HepG2 (cell line): Measurements from ENCODE around the gene KLK10. TPM values are rescaled to one million over a fixed set of nuclear protein-coding genes. Genes with fewer than 3 reads are reported as not detected.

Source experiments
- ATAC-seq: fragments of 200-7000 bp; cut with Tn5 transposase; 3 replicates; pipeline ENCODE4 v1.9.1; 2020; ENCODE audit warnings: mild to moderate bottlenecking, moderate library complexity
- BruUV-seq: library from RNA; stranded (reverse); fragments of 400-500 nt; replicated peaks from 2 replicates; lab custom pipeline; 2021; lab: Mats Ljungman, UMichigan
- CTCF ChIA-PET: fragments of 300-600 bp; formaldehyde crosslinking; extraction: SDS; loops from one replicate; lab custom pipeline; 2021; ENCODE audit warnings: low total read pairs, inconsistent platforms, low intra/inter-chr PET ratio; lab: Yijun Ruan, JAX
- POLR2A ChIA-PET: fragments of 350-600 bp; sonication (Branson Sonifier 250); formaldehyde crosslinking; loops from one replicate; lab custom pipeline; 2020; ENCODE audit warnings: antibody characterized with exemption, inconsistent platforms; lab: Yijun Ruan, JAX
- DNase-seq: peaks from one replicate; pipeline ENCODE4 v3.0.0-alpha.2; 2015; ENCODE audit warnings: low spot score
- FAIRE-seq: peaks from 3 replicates; lab custom pipeline; 2011; peaks lifted over from hg19 to GRCh38; lab: Jason Lieb, UNC
- H2AFZ ChIP-seq: one replicate; pipeline ENCODE4 v1.6.1; 2011; ENCODE audit warnings: low read length, inconsistent platforms
- H3K27ac ChIP-seq: fragments of 300-600 bp; 3 replicates; pipeline ENCODE4 v1.8.0; 2011; ENCODE audit warnings: mixed run types, mild to moderate bottlenecking, mixed read lengths, low read length, inconsistent platforms; ENCODE audit not compliant: insufficient read depth; ENCODE audit errors: extremely low read length
- H3K27me3 ChIP-seq, 2 experiments: fragments of 200-600 bp in 1 of 2; 2 replicates in 1 of 2; 3 replicates in 1 of 2; pipeline versions ENCODE4 v1.6.0 to v1.8.0; 2011; ENCODE audit warnings: low read length in 2 of 2, mild to moderate bottlenecking in 2 of 2, moderate library complexity in 2 of 2, inconsistent platforms in 1 of 2; ENCODE audit not compliant: insufficient read depth in 2 of 2, control insufficient read depth in 1 of 2
- H3K36me3 ChIP-seq, 2 experiments: fragments of 200-600 bp in 1 of 2; replicated peaks in 1 of 2; 2 replicates in 1 of 2; 3 replicates in 1 of 2; pipeline versions ENCODE4 v1.5.1 to v1.8.0; 2011; ENCODE audit warnings: low read length in 2 of 2, inconsistent platforms in 1 of 2; ENCODE audit not compliant: insufficient read depth in 2 of 2, control insufficient read depth in 1 of 2
- H3K4me1 ChIP-seq: 2 replicates; pipeline ENCODE4 v1.5.1; 2012; ENCODE audit warnings: low read length, inconsistent platforms; ENCODE audit not compliant: insufficient read depth
- H3K4me2 ChIP-seq: 2 replicates; pipeline ENCODE4 v1.6.0; 2011; ENCODE audit warnings: low read depth, low read length, inconsistent platforms
- H3K4me3 ChIP-seq, 3 experiments: fragments of 200-600 bp in 1 of 3; sonication (generic), shearing (Covaris generic) in 1 of 3; replicated peaks in 1 of 3; 2 replicates each; pipeline ENCODE4 v1.5.1; 2011 to 2016; ENCODE audit warnings: low read length in 3 of 3, inconsistent platforms in 2 of 3, low read depth in 2 of 3, mild to moderate bottlenecking in 2 of 3, control low read depth in 1 of 3, mixed read lengths in 1 of 3; ENCODE audit not compliant: insufficient read depth in 1 of 3
- H3K79me2 ChIP-seq: one replicate; pipeline ENCODE4 v1.6.1; 2011; ENCODE audit warnings: low read length, inconsistent platforms; ENCODE audit not compliant: insufficient read depth
- H3K9ac ChIP-seq: 2 replicates; pipeline ENCODE4 v1.6.0; 2011; ENCODE audit warnings: mild to moderate bottlenecking, low read depth, low read length, inconsistent platforms; ENCODE audit not compliant: insufficient read depth
- H3K9me3 ChIP-seq: 2 replicates; pipeline ENCODE4 v1.5.1; 2012; ENCODE audit warnings: mild to moderate bottlenecking, low read length
- H4K20me1 ChIP-seq: 2 replicates; pipeline ENCODE4 v1.6.0; 2011; ENCODE audit warnings: inconsistent platforms, mild to moderate bottlenecking, low read length, moderate library complexity; ENCODE audit not compliant: insufficient read depth
- CSRNP1 ChIP-seq: sonication (generic); formaldehyde crosslinking; IDR thresholded peaks from 2 replicates; pipeline ENCODE4 v1.8.1; 2023; ENCODE audit warnings: mild to moderate bottlenecking, missing genetic modification reagents
- EZH2 ChIP-seq: conservative IDR thresholded peaks from 2 replicates; pipeline ENCODE4 v1.6.1; 2012; ENCODE audit warnings: mild to moderate bottlenecking, low read depth, low read length, moderate library complexity
- MAFG ChIP-seq: sonication (generic); formaldehyde crosslinking; IDR thresholded peaks from 2 replicates; pipeline ENCODE4 v1.5.1; 2020; ENCODE audit warnings: mild to moderate bottlenecking, missing genetic modification reagents
- MBNL3 ChIP-seq: fragments of 250-450 bp; sonication (Bioruptor Pico); conservative IDR thresholded peaks from 2 replicates; pipeline ENCODE4 v1.8.0; 2022; ENCODE audit warnings: mild to moderate bottlenecking, inconsistent platforms
- MEIS2 ChIP-seq: sonication (generic); formaldehyde crosslinking; IDR thresholded peaks from 2 replicates; pipeline ENCODE4 v1.9.0; 2021; ENCODE audit warnings: mild to moderate bottlenecking, missing genetic modification reagents
- PREB ChIP-seq: sonication (generic); formaldehyde crosslinking; IDR thresholded peaks from 2 replicates; pipeline ENCODE4 v1.4.0; 2020; ENCODE audit warnings: missing genetic modification reagents
- ZNF280D ChIP-seq: sonication (generic); formaldehyde crosslinking; IDR thresholded peaks from 2 replicates; pipeline ENCODE4 v1.5.1; 2020; ENCODE audit warnings: mild to moderate bottlenecking, missing genetic modification reagents
- ZNF770 ChIP-seq: sonication (generic); formaldehyde crosslinking; IDR thresholded peaks from 2 replicates; pipeline ENCODE4 v1.5.0; 2020; ENCODE audit warnings: mild to moderate bottlenecking, missing genetic modification reagents
- WGBS: methylation state at CpG from one replicate; pipeline ENCODE4 v1.1.6; 2017; ENCODE audit warnings: low lambda C conversion rate; 5-methylcytosine and 5-hydroxymethylcytosine counted together
- in situ Hi-C: cut with HindIII; loops from 2 replicates; pipeline ENCODE4 v1.10.0; 2017; ENCODE audit warnings: low pct_unique_long_range_greater_than_20kb; ENCODE audit not compliant: extremely low pct_ligation_motif_present
- intact Hi-C: fragments of 100-400 bp; cut with micrococcal nuclease; formaldehyde crosslinking; loops from one replicate; pipeline ENCODE4 v1.10.0; 2022; ENCODE audit not compliant: unreplicated experiment
- polyA plus RNA-seq, 8 experiments: library from polyadenylated mRNA; depleted of rRNA in 3 of 8; stranded (reverse) in 7 of 8; unstranded in 1 of 8; fragments of >200 nt; fragmentation: Illumina TruSeq in 4 of 8; extraction: Trizol in 4 of 8; gene quantifications; 2 replicates each; pipeline versions ENCODE4 v1.2.1 to v1.2.3, GENCODE V29; 2011 to 2016; ENCODE audit warnings: low read depth in 4 of 8, missing spikeins in 1 of 8, mixed read lengths in 1 of 8; ENCODE audit not compliant: insufficient read depth in 1 of 8
- total RNA-seq, 5 experiments: library from RNA; depleted of rRNA; stranded (reverse); fragments of >200 nt; fragmentation: Illumina TruSeq; extraction: Trizol; gene quantifications; 2 replicates each; pipeline ENCODE4 v1.2.3, GENCODE V29; 2016; ENCODE audit warnings: low read depth in 1 of 5

KLK10 gene
- total and polyA plus RNA-seq, 2 of the 13 experiments (the other 11 are each of a cell fraction or from before 2014, with no cell fraction given): not detected

- H3K9me3 ChIP-seq: no peaks in the 10 kb centered on the region
- no peak overlapping the region for H3K4me2 ChIP-seq
- H3K27ac ChIP-seq: no peak overlapping the region
- no peaks in the 10 kb centered on the region for H3K4me1 ChIP-seq
- ChIA-PET POLR2A (no interaction called here), CTCF (no interaction called here)
- H3K27me3 ChIP-seq: peaks cover 3 to 11% of the 10 kb centered on the region in 2 experiments; a peak in 3 of 5 replicates
- no peak for TF ChIP-seq EZH2
- no peak for TF ChIP-seq PREB (CRISPR knock-in tag)
- TF ChIP-seq MBNL3 (CRISPR knock-in tag): no peak
- TF ChIP-seq ZNF280D (CRISPR knock-in tag): no peak
- no peak for TF ChIP-seq CSRNP1 (CRISPR knock-in tag)
- no peak for TF ChIP-seq MEIS2 (CRISPR knock-in tag)
- no peak for TF ChIP-seq ZNF770 (CRISPR knock-in tag)
- no peak for TF ChIP-seq MAFG (CRISPR knock-in tag)
- intact Hi-C loops: no loop called here
- ATAC-seq (no peak), FAIRE-seq (no peak), DNase-seq (no peak)
- BruUV-seq: no TSS peak
- H3K9ac ChIP-seq: no peak overlapping the region
- in situ Hi-C loops: no loop called here
- no peak overlapping the region for H2AFZ ChIP-seq
- no peak overlapping the region for H3K4me3 ChIP-seq
- no peaks in the 10 kb centered on the region for H4K20me1 ChIP-seq
- no peaks in the 10 kb centered on the region for H3K36me3 ChIP-seq
- 5% methylated on average over 5 of the region's 5 CpGs for WGBS
- no peaks in the 10 kb centered on the region for H3K79me2 ChIP-seq
Observed at GRCh38 chr19:50998061-50998460, 21.4 kb downstream of the KLK10 start.
